K562 (cell line): ENCODE results near the gene CENPP. TPM values are rescaled to one million over a fixed set of nuclear protein-coding genes. Genes with fewer than 3 reads are reported as not detected.
A peak's percentile ranks its signal among the peaks of the same experiment; 100 is the strongest.

ENCODE experiments used
- ATAC-seq: fragments of 200-7000 bp; cut with Tn5 transposase; 3 replicates; pipeline ENCODE4 v1.9.1; 2020; ENCODE audit warnings: moderate library complexity
- BruUV-seq: library from RNA; stranded (reverse); fragments of 400-500 nt; replicated peaks from 2 replicates; lab custom pipeline; 2021; lab: Mats Ljungman, UMichigan
- CTCF ChIA-PET: fragments of 300-600 bp; formaldehyde crosslinking; extraction: SDS; loops from one replicate; lab custom pipeline; 2021; ENCODE audit warnings: low intra/inter-chr PET ratio; lab: Yijun Ruan, JAX
- POLR2A ChIA-PET: fragments of 300-600, 350-650 bp; sonication (Branson Sonifier 250); formaldehyde crosslinking; extraction: SDS; loops from one replicate; lab custom pipeline; 2021; ENCODE audit warnings: antibody characterized with exemption, inconsistent platforms; lab: Yijun Ruan, JAX
- DNase-seq, 4 experiments: peaks; one replicate each; pipeline versions ENCODE4 v3.0.0 to v3.0.0-alpha.2; 2011 to 2018; ENCODE audit warnings: low spot score in 3 of 4, mixed read lengths in 3 of 4; ENCODE audit errors: extremely low read depth in 1 of 4
- FAIRE-seq: peaks from 2 replicates; lab custom pipeline; 2011; peaks lifted over from hg19 to GRCh38; lab: Jason Lieb, UNC
- H2AFZ ChIP-seq: 2 replicates; pipeline ENCODE4 v1.6.0; 2011; ENCODE audit warnings: low read depth, low read length, control low read depth, inconsistent platforms
- H3K27ac ChIP-seq: fragments of 200-600 bp; 3 replicates; pipeline ENCODE4 v1.8.0; 2011; ENCODE audit warnings: low read depth, mild to moderate bottlenecking, control low read depth, inconsistent platforms, low read length, moderate library complexity, mixed read lengths; ENCODE audit errors: extremely low read depth
- H3K27me3 ChIP-seq, 2 experiments: fragments of 300-600 bp in 1 of 2; 2 replicates in 1 of 2; 3 replicates in 1 of 2; pipeline versions ENCODE4 v1.6.0 to v1.8.0; 2011; ENCODE audit warnings: inconsistent platforms in 2 of 2, low read length in 2 of 2, mild to moderate bottlenecking in 1 of 2, mixed read lengths in 1 of 2, moderate library complexity in 1 of 2; ENCODE audit not compliant: control insufficient read depth in 2 of 2, insufficient read depth in 2 of 2
- H3K36me3 ChIP-seq: fragments of 300-600 bp; 3 replicates; pipeline ENCODE4 v1.8.0; 2011; ENCODE audit warnings: mild to moderate bottlenecking, low read length, inconsistent platforms; ENCODE audit not compliant: control insufficient read depth, insufficient read depth
- H3K4me1 ChIP-seq, 2 experiments: fragments of 200-600 bp in 1 of 2; replicated peaks in 1 of 2; 2 replicates in 1 of 2; 3 replicates in 1 of 2; pipeline versions ENCODE4 v1.5.1 to v1.8.0; 2011; ENCODE audit warnings: inconsistent platforms in 2 of 2, low read length in 2 of 2, mild to moderate bottlenecking in 1 of 2, mixed read lengths in 1 of 2, moderate library complexity in 1 of 2; ENCODE audit not compliant: control insufficient read depth in 2 of 2, insufficient read depth in 2 of 2
- H3K4me2 ChIP-seq: 2 replicates; pipeline ENCODE4 v1.6.1; 2011; ENCODE audit warnings: low read length, control low read depth, inconsistent platforms, mixed read lengths; ENCODE audit not compliant: insufficient read depth
- H3K4me3 ChIP-seq: fragments of 200-600 bp; sonication (generic), shearing (Covaris generic); 2 replicates; pipeline ENCODE4 v1.5.1; 2016; ENCODE audit warnings: control low read depth, inconsistent platforms
- H3K79me2 ChIP-seq: fragments of 200-600 bp; 3 replicates; pipeline ENCODE4 v1.8.0; 2011; ENCODE audit warnings: low read length, inconsistent platforms; ENCODE audit not compliant: control insufficient read depth, insufficient read depth
- H3K9ac ChIP-seq, 2 experiments: 2 replicates each; pipeline versions ENCODE4 v1.6.0 to v1.6.1; 2011; ENCODE audit warnings: low read depth in 2 of 2, low read length in 2 of 2, control low read depth in 1 of 2, inconsistent platforms in 1 of 2, mild to moderate bottlenecking in 1 of 2, mixed read lengths in 1 of 2; ENCODE audit not compliant: insufficient read depth in 1 of 2
- H3K9me1 ChIP-seq: one replicate; pipeline ENCODE4 v1.6.0; 2011; ENCODE audit warnings: inconsistent platforms, mild to moderate bottlenecking, low read length, moderate library complexity; ENCODE audit not compliant: control insufficient read depth, insufficient read depth
- H3K9me3 ChIP-seq: replicated peaks from 2 replicates; pipeline ENCODE4 v1.5.1; 2011; ENCODE audit warnings: low read depth, low read length, inconsistent platforms; ENCODE audit not compliant: control insufficient read depth, insufficient read depth
- H4K20me1 ChIP-seq: replicated peaks from 2 replicates; pipeline ENCODE4 v1.6.1; 2011; ENCODE audit warnings: low read length, inconsistent platforms, mixed read lengths; ENCODE audit not compliant: control insufficient read depth, insufficient read depth
- AFF4 ChIP-seq: sonication (generic); formaldehyde crosslinking; IDR thresholded peaks from 2 replicates; pipeline ENCODE4 v1.8.0; 2023; ENCODE audit warnings: mild to moderate bottlenecking, missing genetic modification reagents
- NCOA6 ChIP-seq: fragments of 450-650 bp; IDR thresholded peaks from 2 replicates; pipeline ENCODE4 v1.6.1; 2017; ENCODE audit warnings: mild to moderate bottlenecking
- NR2C1 ChIP-seq, 2 experiments: fragments of 450-650 bp; IDR thresholded peaks; 2 replicates each; pipeline ENCODE4 v1.6.1; 2017; ENCODE audit warnings: mild to moderate bottlenecking in 2 of 2, antibody characterized with exemption in 1 of 2, inconsistent platforms in 1 of 2, missing compliant biosample characterization in 1 of 2, missing genetic modification characterization in 1 of 2
- TRIM28 ChIP-seq: fragments of 450-650 bp; IDR thresholded peaks from 2 replicates; pipeline ENCODE4 v1.6.1; 2017
- WHSC1 ChIP-seq: IDR thresholded peaks from one replicate; pipeline ENCODE4 v1.6.1; 2012; ENCODE audit warnings: low read length, control low read depth, inconsistent platforms
- ZNF143 ChIP-seq: sonication (generic); formaldehyde crosslinking; IDR thresholded peaks from 2 replicates; pipeline ENCODE4 v1.9.0; 2022; ENCODE audit warnings: mild to moderate bottlenecking, missing genetic modification reagents
- ZNF395 ChIP-seq: fragments of 200-800 bp; sonication (Bioruptor generic); IDR thresholded peaks from 2 replicates; pipeline ENCODE4 v1.6.1; 2017; ENCODE audit warnings: missing genetic modification characterization, missing compliant biosample characterization
- WGBS: fragments of 100-300 bp; shearing (Covaris generic); methylation state at CpG from one replicate; pipeline ENCODE4 v1.1.6; 2016; ENCODE audit warnings: low coverage, mixed read lengths; ENCODE audit not compliant: insufficient coverage; ENCODE audit errors: missing lambda C conversion rate; 5-methylcytosine and 5-hydroxymethylcytosine counted together
- in situ Hi-C: fragments of 300-500 bp; cut with MboI; formaldehyde crosslinking; loops from 4 replicates; pipeline ENCODE4 v1.15.0; 2018; ENCODE audit warnings: inconsistent platforms, mixed read lengths
- intact Hi-C: fragments of 100-400 bp; cut with micrococcal nuclease; formaldehyde crosslinking; loops from 2 replicates; pipeline ENCODE4 v1.14.2; 2022
- polyA plus RNA-seq, 8 experiments: library from polyadenylated mRNA; depleted of rRNA in 4 of 8; stranded (reverse) in 5 of 8; unstranded in 3 of 8; fragments of >200 nt; fragmentation: Nextera tagmentation in 2 of 8; fragmentation: Illumina TruSeq in 1 of 8; extraction: Ambion mirVana in 2 of 8; extraction: Trizol in 1 of 8; gene quantifications; 2 replicates each; pipeline versions ENCODE4 v1.2.1 to v1.2.3, GENCODE V29; 2011 to 2014; ENCODE audit warnings: inconsistent platforms in 1 of 8, missing spikeins in 1 of 8
- total RNA-seq, 7 experiments: library from RNA; depleted of rRNA in 6 of 7; stranded (reverse); fragments of >200 nt in 6 of 7; fragmentation: Illumina TruSeq in 2 of 7; extraction: Trizol in 2 of 7; gene quantifications; 2 replicates each; pipeline versions ENCODE4 v1.2.1 to v1.2.3, GENCODE V29; 2011 to 2021; ENCODE audit warnings: low replicate concordance in 1 of 7
- TF ChIP-seq, protein P1 (sequence below), 2 experiments: fragments of 450-650 bp; IDR thresholded peaks; 2 replicates each; pipeline ENCODE4 v1.6.1; 2016; ENCODE audit warnings: mild to moderate bottlenecking in 2 of 2, borderline replicate concordance in 1 of 2, low read depth in 1 of 2, moderate library complexity in 1 of 2

The CENPP gene
- total and polyA plus RNA-seq, 9 of the 15 experiments (the other 6 are each of a cell fraction or from before 2014, with no cell fraction given) = 8.0 to 28.5 (median 17.9) TPM

DNA sequence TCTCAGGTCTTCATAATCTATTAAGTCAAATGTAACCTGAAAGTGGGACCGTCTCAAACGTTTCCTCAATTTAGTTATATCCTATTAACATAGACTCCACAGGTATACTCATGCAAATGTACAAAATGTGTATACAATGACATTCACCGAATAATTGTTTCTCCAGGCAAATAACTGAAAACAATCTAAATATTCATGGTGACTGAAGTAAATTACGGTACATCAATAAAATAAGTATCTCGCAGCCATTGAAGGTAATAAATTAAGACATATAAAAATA lies 32.7 kb upstream of the CENPP start:
- POLR2A ChIA-PET = no interaction called here
- DNase-seq (no peak), FAIRE-seq (no peak), ATAC-seq (no peak)
- CTCF ChIA-PET = no interaction called here
- WGBS = 1% methylated on average over 5 of the region's 5 CpGs
- Histone ChIP-seq H3K4me3 (peak overlapping the region; percentile 70), H3K36me3 (peaks cover 69% of the 10 kb centered on the region), H3K27ac (peak overlapping the region; percentile 97), H3K9me3 (no peaks in the 10 kb centered on the region), H3K4me2 (peak overlapping the region; percentile 100), H3K27me3 (no peaks in the 10 kb centered on the region), H3K79me2 (peaks cover 81% of the 10 kb centered on the region), H3K9me1 (no peaks in the 10 kb centered on the region), H4K20me1 (peaks cover 5% of the 10 kb centered on the region), H3K4me1 (peaks cover 7 to 23% of the 10 kb centered on the region in 2 experiments), H3K9ac (peak overlapping the region; percentile 96 to 100), H2AFZ (peak overlapping the region; percentile 80)
- in situ Hi-C loops (no loop called here), intact Hi-C loops (loop anchor here (2.0 kb wide), 1 partner anchor 32 kb away; the partner anchor contains the start of genes CENPP and NOL8)
- no TSS peak for BruUV-seq
- no peak for TF ChIP-seq ZNF143 (CRISPR knock-in tag)
- no peak for TF ChIP-seq TRIM28
- 0 out of 2 replicates have a peak, but pooled peaks have one; percentile 7 for TF ChIP-seq NR2C1 (IDR thresholded peaks at IDR 0.05)
- no peak for TF ChIP-seq NR2C1 (tag; IDR thresholded peaks at IDR 0.05)
- TF ChIP-seq WHSC1 = no peak
- peak; percentile 20; the same call in 1 of the 2 replicates for TF ChIP-seq NCOA6
- peak; percentile 69; the same call in 1 of the 2 replicates for TF ChIP-seq AFF4 (CRISPR knock-in tag)
- TF ChIP-seq, protein P1, sequence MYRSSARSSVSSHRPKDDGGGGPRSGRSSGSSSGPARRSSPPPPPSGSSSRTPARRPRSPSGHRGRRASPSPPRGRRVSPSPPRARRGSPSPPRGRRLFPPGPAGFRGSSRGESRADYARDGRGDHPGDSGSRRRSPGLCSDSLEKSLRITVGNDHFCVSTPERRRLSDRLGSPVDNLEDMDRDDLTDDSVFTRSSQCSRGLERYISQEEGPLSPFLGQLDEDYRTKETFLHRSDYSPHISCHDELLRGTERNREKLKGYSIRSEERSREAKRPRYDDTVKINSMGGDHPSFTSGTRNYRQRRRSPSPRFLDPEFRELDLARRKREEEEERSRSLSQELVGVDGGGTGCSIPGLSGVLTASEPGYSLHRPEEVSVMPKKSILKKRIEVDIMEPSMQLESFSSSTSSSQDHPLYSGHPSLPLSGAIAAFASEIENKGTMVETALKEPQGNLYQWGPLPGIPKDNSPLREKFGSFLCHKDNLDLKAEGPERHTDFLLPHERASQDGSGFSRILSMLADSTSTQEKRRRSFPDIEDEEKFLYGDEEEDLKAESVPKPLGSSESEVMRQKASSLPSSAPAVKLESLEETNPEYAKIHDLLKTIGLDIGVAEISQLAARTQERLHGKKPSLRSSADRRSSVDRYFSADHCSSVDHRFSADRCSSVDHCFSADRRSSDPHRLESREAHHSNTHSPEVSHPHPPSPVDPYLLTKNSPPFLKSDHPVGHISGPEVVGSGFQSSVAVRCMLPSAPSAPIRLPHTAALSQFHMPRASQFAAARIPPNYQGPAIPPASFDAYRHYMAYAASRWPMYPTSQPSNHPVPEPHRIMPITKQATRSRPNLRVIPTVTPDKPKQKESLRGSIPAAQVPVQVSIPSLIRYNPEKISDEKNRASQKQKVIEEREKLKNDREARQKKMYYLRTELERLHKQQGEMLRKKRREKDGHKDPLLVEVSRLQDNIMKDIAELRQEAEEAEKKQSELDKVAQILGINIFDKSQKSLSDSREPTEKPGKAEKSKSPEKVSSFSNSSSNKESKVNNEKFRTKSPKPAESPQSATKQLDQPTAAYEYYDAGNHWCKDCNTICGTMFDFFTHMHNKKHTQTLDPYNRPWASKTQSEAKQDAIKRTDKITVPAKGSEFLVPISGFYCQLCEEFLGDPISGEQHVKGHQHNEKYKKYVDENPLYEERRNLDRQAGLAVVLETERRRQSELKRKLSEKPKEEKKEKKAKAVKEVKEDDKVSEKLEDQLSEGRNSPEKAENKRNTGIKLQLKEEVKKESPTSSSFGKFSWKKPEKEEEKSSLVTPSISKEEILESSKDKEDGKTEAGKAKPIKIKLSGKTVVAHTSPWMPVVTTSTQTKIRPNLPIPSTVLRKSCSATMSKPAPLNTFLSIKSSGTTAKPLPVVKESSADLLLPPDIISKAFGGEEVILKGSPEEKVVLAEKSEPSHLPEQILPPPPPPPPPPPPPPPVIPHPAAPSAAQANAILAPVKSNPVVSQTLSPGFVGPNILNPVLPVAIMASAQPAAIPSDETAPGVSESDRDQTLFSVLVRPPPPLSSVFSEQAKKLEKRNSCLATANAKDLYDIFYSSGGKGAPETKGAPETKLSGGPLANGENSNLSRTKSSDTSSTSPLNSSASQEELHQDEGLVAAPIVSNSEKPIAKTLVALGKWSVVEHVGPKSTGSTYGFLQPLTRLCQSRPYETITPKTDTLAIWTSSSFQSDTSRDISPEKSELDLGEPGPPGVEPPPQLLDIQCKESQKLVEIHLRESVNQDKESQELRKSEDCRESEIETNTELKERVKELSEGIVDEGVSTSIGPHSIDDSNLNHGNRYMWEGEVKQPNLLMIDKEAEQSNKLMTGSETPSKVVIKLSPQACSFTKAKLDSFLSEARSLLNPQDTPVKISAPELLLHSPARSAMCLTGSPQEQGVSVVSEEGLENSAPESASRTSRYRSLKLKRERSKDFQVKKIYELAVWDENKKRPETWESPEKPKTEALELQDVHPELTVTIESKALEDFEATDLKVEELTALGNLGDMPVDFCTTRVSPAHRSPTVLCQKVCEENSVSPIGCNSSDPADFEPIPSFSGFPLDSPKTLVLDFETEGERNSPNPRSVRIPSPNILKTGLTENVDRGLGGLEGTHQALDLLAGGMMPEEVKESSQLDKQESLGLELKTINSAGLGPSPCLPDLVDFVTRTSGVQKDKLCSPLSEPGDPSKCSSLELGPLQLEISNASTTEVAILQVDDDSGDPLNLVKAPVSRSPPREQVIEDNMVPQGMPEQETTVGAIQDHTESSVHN (IDR thresholded peaks at IDR 0.05; ENCODE audit: borderline replicate concordance in 1 of 2, low read depth in 1 of 2) = 0 out of 4 replicates have a peak, but pooled peaks of 1 of the 2 experiments have one; percentile 67
- 0 out of 2 replicates have a peak, but pooled peaks have one; percentile 3 for TF ChIP-seq ZNF395 (CRISPR knock-in tag)
